Naive thymus-derived CD4-positive, alpha-beta T cell (primary cell): ENCODE measurements around the gene ARL3. TPM values are rescaled to one million over a fixed set of nuclear protein-coding genes. Genes with fewer than 3 reads are reported as not detected.

Experiments used
- ATAC-seq: fragments of 150-1000 bp; cut with Tn5 transposase; 2 replicates; pipeline ENCODE4 v1.10.0; 2021; ENCODE audit warnings: mild to moderate bottlenecking, moderate library complexity
- CTCF ChIA-PET: fragments of 350-600 bp; sonication (Branson Sonifier 250); formaldehyde crosslinking; loops from one replicate; lab custom pipeline; 2021; ENCODE audit warnings: antibody characterized with exemption; lab: Charles Lee
- POLR2A ChIA-PET: fragments of 350-600 bp; sonication (Branson Sonifier 250); formaldehyde crosslinking; loops from one replicate; lab custom pipeline; 2021; ENCODE audit warnings: antibody characterized with exemption, inconsistent platforms; lab: Charles Lee
- DNase-seq, 9 donors: peaks; one replicate each; pipeline versions ENCODE4 v3.0.0 to v3.0.0-alpha.2; 2020 to 2022; ENCODE audit warnings: mixed read lengths in 1 of 9
- H3K27ac ChIP-seq: one replicate; pipeline ENCODE4 v1.7.0; 2013; ENCODE audit warnings: mild to moderate bottlenecking, low read depth, low read length, moderate library complexity
- H3K27me3 ChIP-seq, 2 donors: one replicate each; pipeline ENCODE4 v1.7.0; 2013; ENCODE audit warnings: low read length in 2 of 2, mild to moderate bottlenecking in 2 of 2, moderate library complexity in 2 of 2; ENCODE audit not compliant: control insufficient read depth in 2 of 2, insufficient read depth in 2 of 2
- H3K36me3 ChIP-seq, 3 experiments: 1 replicate in 2 of 3; 2 replicates in 1 of 3; pipeline ENCODE4 v1.7.0; 2013; ENCODE audit warnings: low read length in 3 of 3, mild to moderate bottlenecking in 3 of 3, moderate library complexity in 1 of 3; ENCODE audit not compliant: insufficient read depth in 3 of 3, control insufficient read depth in 2 of 3
- H3K4me1 ChIP-seq, 2 donors: one replicate each; pipeline ENCODE4 v1.7.0; 2013; ENCODE audit warnings: low read length in 2 of 2, mild to moderate bottlenecking in 2 of 2, moderate library complexity in 1 of 2; ENCODE audit not compliant: control insufficient read depth in 2 of 2, insufficient read depth in 2 of 2
- H3K4me3 ChIP-seq: 2 replicates; pipeline ENCODE4 v1.7.0; 2013; ENCODE audit warnings: mild to moderate bottlenecking, low read length
- H3K9me3 ChIP-seq, 3 experiments: 1 replicate in 2 of 3; 2 replicates in 1 of 3; pipeline ENCODE4 v1.7.0; 2013; ENCODE audit warnings: low read length in 3 of 3; ENCODE audit not compliant: control insufficient read depth in 2 of 3
- H3K27ac Mint-ChIP-seq, 9 donors: one replicate each; pipeline ENCODE4 v1.8.0; 2020 to 2022; ENCODE audit warnings: mixed read lengths in 9 of 9, mild to moderate bottlenecking in 8 of 9, moderate library complexity in 5 of 9, inconsistent platforms in 2 of 9
- H3K27me3 Mint-ChIP-seq, 5 donors: one replicate each; pipeline ENCODE4 v1.8.0; 2021 to 2022; ENCODE audit warnings: mixed read lengths in 5 of 5, mild to moderate bottlenecking in 1 of 5
- H3K36me3 Mint-ChIP-seq, 5 donors: one replicate each; pipeline ENCODE4 v1.8.0; 2020 to 2022; ENCODE audit warnings: mixed read lengths in 5 of 5, mild to moderate bottlenecking in 3 of 5, inconsistent platforms in 1 of 5
- H3K4me1 Mint-ChIP-seq, 7 donors: one replicate each; pipeline ENCODE4 v1.8.0; 2020 to 2022; ENCODE audit warnings: mixed read lengths in 7 of 7, mild to moderate bottlenecking in 3 of 7, inconsistent platforms in 1 of 7
- H3K4me3 Mint-ChIP-seq, 10 donors: one replicate each; pipeline ENCODE4 v1.8.0; 2020 to 2022; ENCODE audit warnings: mild to moderate bottlenecking in 10 of 10, mixed read lengths in 10 of 10, moderate library complexity in 6 of 10, inconsistent platforms in 2 of 10
- H3K9me3 Mint-ChIP-seq, 11 donors: one replicate each; pipeline ENCODE4 v1.8.0; 2020 to 2022; ENCODE audit warnings: mixed read lengths in 11 of 11, mild to moderate bottlenecking in 4 of 11, inconsistent platforms in 1 of 11, moderate library complexity in 1 of 11
- intact Hi-C, 2 donors: fragments of 100-400 bp; cut with micrococcal nuclease; formaldehyde crosslinking; loops; one replicate each; pipeline ENCODE4 v1.15.1; 2023
- polyA plus RNA-seq, 2 donors: library from polyadenylated mRNA; unstranded; fragments of 300-500 nt; fragmentation: Illumina TruSeq; gene quantifications; one replicate each; pipeline ENCODE4 v1.2.3, GENCODE V29; 2021
- total RNA-seq, 6 experiments: library from RNA in 5 of 6; stranded (reverse) in 5 of 6; gene quantifications; 1 replicate in 5 of 6; 2 replicates in 1 of 6; pipeline ENCODE4 v1.2.3 and lab custom pipeline; 2021 to 2026

ARL3 gene
- total and polyA plus RNA-seq, 7 experiments from 2014 or later, result 1.3 to 5.1 (median 2.9) TPM

GRCh38 chr10:102731222-102731800 lies 17.1 kb upstream of the ARL3 start:
- H3K27ac Mint-ChIP-seq, result no peak overlapping the region
- no peak overlapping the region for H3K4me3 Mint-ChIP-seq
- intact Hi-C loops, result no loop called here
- no peaks in the 10 kb centered on the region for H3K27me3 Mint-ChIP-seq
- Histone ChIP-seq H3K9me3 (no peaks in the 10 kb centered on the region), H3K4me1 (no peaks in the 10 kb centered on the region), H3K4me3 (no peak overlapping the region), H3K36me3 (peaks cover 0 to 72% (median 10%) of the 10 kb centered on the region in 3 experiments), H3K27me3 (no peaks in the 10 kb centered on the region), H3K27ac (no peak overlapping the region)
- ChIA-PET POLR2A (no interaction called here), CTCF (interaction anchor here (0.6 to 0.8 kb wide), 2 partner anchors 43 to 463 kb away, joined by 3 to 4 read pairs; no protein-coding TSS in a partner anchor)
- peaks cover 0 to 28% (median 5%) of the 10 kb centered on the region in 5 donors for H3K36me3 Mint-ChIP-seq
- H3K4me1 Mint-ChIP-seq, result peaks cover 0 to 14% (median 4%) of the 10 kb centered on the region in 7 donors
- no peaks in the 10 kb centered on the region for H3K9me3 Mint-ChIP-seq
- no peak for ATAC-seq
- no peak for DNase-seq

GRCh38 chr10:102729029-102730026 lies 15.1 kb upstream of the ARL3 start:
- intact Hi-C loops, result loop anchor here in 1 of 2 donors (1.0 to 5.0 kb wide), 3 partner anchors 106 to 338 kb away; no protein-coding TSS in a partner anchor
- H3K4me3 Mint-ChIP-seq, result no peak overlapping the region
- Histone ChIP-seq H3K27me3 (no peaks in the 10 kb centered on the region), H3K36me3 (peaks cover 0 to 68% (median 9%) of the 10 kb centered on the region in 3 experiments), H3K4me3 (no peak overlapping the region), H3K9me3 (no peaks in the 10 kb centered on the region), H3K27ac (peak overlapping the region; percentile 23), H3K4me1 (no peaks in the 10 kb centered on the region)
- H3K27me3 Mint-ChIP-seq, result no peaks in the 10 kb centered on the region
- CTCF ChIA-PET, result no interaction called here
- DNase-seq, result peak in 7 of 9 donors; percentile 19 to 63 (median 36)
- peaks cover under 1 to 29% (median 6%) of the 10 kb centered on the region in 5 donors for H3K36me3 Mint-ChIP-seq
- peak; percentile 92 for ATAC-seq
- H3K9me3 Mint-ChIP-seq, result peaks cover 0 to under 1% (median 0%) of the 10 kb centered on the region in 11 donors
- H3K4me1 Mint-ChIP-seq, result peaks cover 0 to 16% (median 7%) of the 10 kb centered on the region in 7 donors
- POLR2A ChIA-PET, result no interaction called here
- peak overlapping the region in 6 of 9 donors; percentile 1 to 65 (median 56) for H3K27ac Mint-ChIP-seq

GRCh38 chr10:102727037-102727818 lies 13.0 kb upstream of the ARL3 start:
- intact Hi-C loops, result loop anchor here in 1 of 2 donors (5.0 kb wide), 1 partner anchor 340 kb away; no protein-coding TSS in a partner anchor
- peaks cover 0 to 4% (median 0%) of the 10 kb centered on the region in 11 donors for H3K9me3 Mint-ChIP-seq
- peaks cover 5 to 31% (median 10%) of the 10 kb centered on the region in 5 donors for H3K36me3 Mint-ChIP-seq
- H3K4me1 Mint-ChIP-seq, result peaks cover 4 to 16% (median 9%) of the 10 kb centered on the region in 7 donors
- ChIA-PET POLR2A (interaction anchor here (0.6 kb wide), 1 partner anchor 221 kb away, joined by 3 read pairs; no protein-coding TSS in a partner anchor), CTCF (no interaction called here)
- no peaks in the 10 kb centered on the region for H3K27me3 ChIP-seq
- H3K9me3 ChIP-seq, result no peaks in the 10 kb centered on the region
- peak overlapping the region in 1 of 9 donors; percentile 83 for H3K27ac Mint-ChIP-seq
- H3K4me3 ChIP-seq, result no peak overlapping the region
- H3K4me1 ChIP-seq, result no peaks in the 10 kb centered on the region
- no peaks in the 10 kb centered on the region for H3K27me3 Mint-ChIP-seq
- DNase-seq (no peak), ATAC-seq (no peak)
- no peak overlapping the region for H3K4me3 Mint-ChIP-seq
- H3K36me3 ChIP-seq, result peaks cover 0 to 56% (median 6%) of the 10 kb centered on the region in 3 experiments
- H3K27ac ChIP-seq, result no peak overlapping the region

- H3K27ac ChIP-seq, result no peak overlapping the region
- no peaks in the 10 kb centered on the region for H3K27me3 ChIP-seq
- CTCF ChIA-PET, result interaction anchor here (0.7 kb wide), 1 partner anchor 103 kb away, joined by 3 read pairs; no protein-coding TSS in a partner anchor
- no peak overlapping the region for H3K27ac Mint-ChIP-seq
- no peaks in the 10 kb centered on the region for H3K9me3 ChIP-seq
- H3K4me3 Mint-ChIP-seq, result no peak overlapping the region
- POLR2A ChIA-PET, result interaction anchor here (0.5 to 0.8 kb wide), 2 partner anchors 12 to 53 kb away, joined by 3 read pairs; partner anchors contain the start of genes ARL3 and SFXN2
- peaks cover 5 to 37% (median 10%) of the 10 kb centered on the region in 5 donors for H3K36me3 Mint-ChIP-seq
- DNase-seq (no peak), ATAC-seq (no peak)
- peaks cover 0 to 4% (median 0%) of the 10 kb centered on the region in 11 donors for H3K9me3 Mint-ChIP-seq
- H3K4me1 ChIP-seq, result no peaks in the 10 kb centered on the region
- H3K4me1 Mint-ChIP-seq, result peaks cover 10 to 22% (median 12%) of the 10 kb centered on the region in 7 donors
- peaks cover 0 to 47% (median 6%) of the 10 kb centered on the region in 3 experiments for H3K36me3 ChIP-seq
- H3K27me3 Mint-ChIP-seq, result no peaks in the 10 kb centered on the region
- H3K4me3 ChIP-seq, result no peak overlapping the region
- intact Hi-C loops, result loop anchor here in 1 of 2 donors (5.0 kb wide), 1 partner anchor 341 kb away; no protein-coding TSS in a partner anchor
These were observed 12.1 kb upstream of the ARL3 start for GRCh38 chr10:102726274-102726673.

- ChIA-PET CTCF (interaction anchor here (0.6 kb wide), 1 partner anchor 21 kb away, joined by 3 read pairs; no protein-coding TSS in a partner anchor), POLR2A (interaction anchor here (0.7 kb wide), 1 partner anchor 82 kb away, joined by 3 read pairs; no protein-coding TSS in a partner anchor)
- H3K4me3 Mint-ChIP-seq, result no peak overlapping the region
- Histone ChIP-seq H3K27me3 (no peaks in the 10 kb centered on the region), H3K36me3 (peaks cover 0 to 28% (median 6%) of the 10 kb centered on the region in 3 experiments), H3K4me1 (no peaks in the 10 kb centered on the region), H3K4me3 (no peak overlapping the region), H3K27ac (no peak overlapping the region), H3K9me3 (no peaks in the 10 kb centered on the region)
- H3K36me3 Mint-ChIP-seq, result peaks cover 5 to 42% (median 13%) of the 10 kb centered on the region in 5 donors
- intact Hi-C loops, result no loop called here
- ATAC-seq (no peak), DNase-seq (no peak)
- H3K4me1 Mint-ChIP-seq, result peaks cover 13 to 28% (median 19%) of the 10 kb centered on the region in 7 donors
- no peaks in the 10 kb centered on the region for H3K27me3 Mint-ChIP-seq
- peaks cover 0 to 4% (median 0%) of the 10 kb centered on the region in 11 donors for H3K9me3 Mint-ChIP-seq
- no peak overlapping the region for H3K27ac Mint-ChIP-seq
These were observed 9.8 kb upstream of the ARL3 start for GRCh38 chr10:102723989-102724388.
